ENCODE data around the gene BCAS3. TPM values are rescaled to one million over a fixed set of nuclear protein-coding genes. Genes with fewer than 3 reads are reported as not detected.

Gene BCAS3
- total and polyA plus RNA-seq, 2 donors (not counting 1 experiment from before 2014, with no cell fraction given): 13.9 to 73.4 TPM

DNA sequence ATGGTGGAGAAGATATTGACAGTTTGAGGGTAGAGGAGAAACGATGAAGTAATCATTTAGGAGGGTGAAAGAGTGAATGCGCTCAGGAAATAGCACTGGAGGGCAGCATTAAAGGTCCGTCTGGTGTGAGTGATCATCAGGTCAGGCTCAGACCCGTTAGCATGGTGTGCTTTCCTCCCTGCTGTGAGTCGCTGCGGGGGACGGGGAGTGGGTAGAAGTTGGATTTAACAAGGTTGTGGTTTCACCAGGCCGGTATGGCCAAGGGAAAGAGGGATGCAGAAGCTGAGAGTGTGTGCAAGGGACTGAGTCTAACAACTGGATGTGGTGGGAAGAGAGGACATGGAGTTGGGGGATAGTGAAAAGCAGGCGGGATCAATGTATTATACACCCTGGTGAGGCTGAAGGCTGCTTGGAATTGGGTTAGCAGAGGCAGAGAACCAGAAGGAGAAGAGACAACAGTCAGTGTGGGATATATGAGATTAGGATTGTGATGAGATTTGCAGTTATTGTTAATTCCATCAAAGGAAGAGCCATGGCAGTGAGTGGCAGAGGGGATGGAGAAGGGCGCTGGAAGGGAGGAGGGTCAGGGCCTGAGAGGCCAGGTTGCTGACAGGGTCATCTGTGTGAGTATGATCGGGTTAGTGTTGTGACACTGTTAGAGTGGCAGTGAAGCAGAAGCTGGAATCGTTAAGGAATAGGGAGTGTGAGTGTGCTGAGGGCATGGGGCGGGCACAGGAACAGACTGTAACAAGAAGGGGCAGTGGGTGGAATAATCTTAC is 663.0 kb downstream of the BCAS3 start:
- no peaks in the 10 kb centered on the region for H3K4me1 Mint-ChIP-seq
- Histone ChIP-seq H3K4me3 (ENCODE audit: control extremely low read depth in 1 of 5, extremely low read depth in 1 of 5, insufficient read depth in 1 of 5, low read depth in 2 of 5, low read length in 4 of 5) (no peak overlapping the region), H4K20me1 (ENCODE audit: control insufficient read depth, insufficient read depth, low read length, poor library complexity, severe bottlenecking) (no peaks in the 10 kb centered on the region), H3K4me2 (replicated peaks; ENCODE audit: low read depth, low read length, poor library complexity, severe bottlenecking) (no peak overlapping the region), H3K9ac (ENCODE audit: low read length) (no peak overlapping the region), H3K36me3 (replicated peaks in 1 of 2; ENCODE audit: control extremely low read depth in 1 of 2, control insufficient read depth in 1 of 2, extremely low read depth in 1 of 2, insufficient read depth in 2 of 2, low read length in 1 of 2) (no peaks in the 10 kb centered on the region), H2AFZ (ENCODE audit: insufficient read depth, low read depth, low read length, poor library complexity, severe bottlenecking) (no peak overlapping the region), H3K4me1 (ENCODE audit: control insufficient read depth in 2 of 2, insufficient read depth in 2 of 2, low read length in 2 of 2) (no peaks in the 10 kb centered on the region), H3K27me3 (replicated peaks in 1 of 4; ENCODE audit: control extremely low read depth in 1 of 4, control insufficient read depth in 3 of 4, insufficient read depth in 4 of 4, low read length in 3 of 4) (no peaks in the 10 kb centered on the region), H3K27ac (ENCODE audit: low read length in 2 of 2) (no peak overlapping the region), H3K79me2 (ENCODE audit: control insufficient read depth, insufficient read depth, low read length) (no peaks in the 10 kb centered on the region), H3K9me3 (ENCODE audit: control extremely low read depth in 1 of 3, control insufficient read depth in 2 of 3, insufficient read depth in 1 of 3, low read length in 2 of 3) (no peaks in the 10 kb centered on the region)
- 93% methylated on average over 13 of the region's 13 CpGs for WGBS (ENCODE audit: insufficient coverage)
- H3K27ac Mint-ChIP-seq: no peak overlapping the region
- no peak for DNase-seq
- no peaks in the 10 kb centered on the region for H3K9me3 Mint-ChIP-seq (ENCODE audit: insufficient read depth)
- no peak overlapping the region for H3K4me3 Mint-ChIP-seq
- intact Hi-C loops (cut with micrococcal nuclease): no loop called here
- H3K27me3 Mint-ChIP-seq: no peaks in the 10 kb centered on the region
- CTCF ChIA-PET: no interaction called here
- ATAC-seq (ENCODE audit: low read depth): no peak
- TF ChIP-seq EZH2 (IDR thresholded peaks at IDR 0.05; ENCODE audit: borderline replicate concordance, insufficient read depth, low read depth, low read length, poor library complexity, severe bottlenecking) (no peak), CTCF (IDR thresholded peaks at IDR 0.05) (no peak)
- POLR2A ChIA-PET: no interaction called here

- H3K27me3 Mint-ChIP-seq: no peaks in the 10 kb centered on the region
- WGBS (ENCODE audit: insufficient coverage): 67% methylated on average over 3 of the region's 6 CpGs
- no peak overlapping the region for H2AFZ ChIP-seq (ENCODE audit: insufficient read depth, low read depth, low read length, poor library complexity, severe bottlenecking)
- H3K27me3 ChIP-seq (replicated peaks in 1 of 4; ENCODE audit: control extremely low read depth in 1 of 4, control insufficient read depth in 3 of 4, insufficient read depth in 4 of 4, low read length in 3 of 4): no peaks in the 10 kb centered on the region
- ATAC-seq (ENCODE audit: low read depth) (no peak), DNase-seq (no peak)
- H3K36me3 ChIP-seq (replicated peaks in 1 of 2; ENCODE audit: control extremely low read depth in 1 of 2, control insufficient read depth in 1 of 2, extremely low read depth in 1 of 2, insufficient read depth in 2 of 2, low read length in 1 of 2): no peaks in the 10 kb centered on the region
- TF ChIP-seq EZH2 (IDR thresholded peaks at IDR 0.05; ENCODE audit: borderline replicate concordance, insufficient read depth, low read depth, low read length, poor library complexity, severe bottlenecking) (no peak), CTCF (IDR thresholded peaks at IDR 0.05) (no peak)
- no peaks in the 10 kb centered on the region for H3K9me3 ChIP-seq (ENCODE audit: control extremely low read depth in 1 of 3, control insufficient read depth in 2 of 3, insufficient read depth in 1 of 3, low read length in 2 of 3)
- no peaks in the 10 kb centered on the region for H3K79me2 ChIP-seq (ENCODE audit: control insufficient read depth, insufficient read depth, low read length)
- POLR2A ChIA-PET: no interaction called here
- no peak overlapping the region for H3K4me3 Mint-ChIP-seq
- no peak overlapping the region for H3K27ac ChIP-seq (ENCODE audit: low read length in 2 of 2)
- H3K4me1 Mint-ChIP-seq: no peaks in the 10 kb centered on the region
- no peak overlapping the region for H3K27ac Mint-ChIP-seq
- H3K4me3 ChIP-seq (ENCODE audit: control extremely low read depth in 1 of 5, extremely low read depth in 1 of 5, insufficient read depth in 1 of 5, low read depth in 2 of 5, low read length in 4 of 5): no peak overlapping the region
- H4K20me1 ChIP-seq (ENCODE audit: control insufficient read depth, insufficient read depth, low read length, poor library complexity, severe bottlenecking): no peaks in the 10 kb centered on the region
- CTCF ChIA-PET: no interaction called here
- intact Hi-C loops (cut with micrococcal nuclease): no loop called here
- H3K4me2 ChIP-seq (replicated peaks; ENCODE audit: low read depth, low read length, poor library complexity, severe bottlenecking): no peak overlapping the region
- no peaks in the 10 kb centered on the region for H3K4me1 ChIP-seq (ENCODE audit: control insufficient read depth in 2 of 2, insufficient read depth in 2 of 2, low read length in 2 of 2)
- no peaks in the 10 kb centered on the region for H3K9me3 Mint-ChIP-seq (ENCODE audit: insufficient read depth)
- H3K9ac ChIP-seq (ENCODE audit: low read length): no peak overlapping the region
Measured at GRCh38 chr17:61343576-61343975, 665.9 kb downstream of the BCAS3 start.
